Endothelial cell of umbilical vein (primary cell): ENCODE data around the gene CCNF. TPM values are rescaled to one million over a fixed set of nuclear protein-coding genes. Genes with fewer than 3 reads are reported as not detected.

Experiments
- BruUV-seq: library from RNA; stranded (reverse); fragments of 400-500 nt; replicated peaks from 2 replicates; lab custom pipeline; 2021; lab: Mats Ljungman, UMichigan
- CTCF ChIA-PET: fragments of 300-600, 350-600 bp; sonication (Branson Sonifier 250); formaldehyde crosslinking; loops from one replicate; lab custom pipeline; 2021; ENCODE audit warnings: antibody characterized with exemption, inconsistent platforms; lab: Charles Lee
- POLR2A ChIA-PET: fragments of 300-600, 350-600 bp; sonication (Branson Sonifier 250); formaldehyde crosslinking; loops from one replicate; lab custom pipeline; 2021; ENCODE audit warnings: antibody characterized with exemption, inconsistent platforms; lab: Charles Lee
- DNase-seq: peaks from one replicate; pipeline ENCODE4 v3.0.0-alpha.2; 2011; ENCODE audit warnings: low read depth, low spot score
- FAIRE-seq: peaks from 2 replicates; lab custom pipeline; 2011; peaks lifted over from hg19 to GRCh38; lab: Jason Lieb, UNC
- H2AFZ ChIP-seq: 2 replicates; pipeline ENCODE4 v1.6.0; 2012; ENCODE audit warnings: low read depth, low read length, control low read depth, inconsistent platforms
- H3K27ac ChIP-seq: 2 replicates; pipeline ENCODE4 v1.5.1; 2011; ENCODE audit warnings: low read depth, mild to moderate bottlenecking, control low read depth, low read length, moderate library complexity; ENCODE audit not compliant: insufficient read depth
- H3K27me3 ChIP-seq, 2 experiments: 2 replicates each; pipeline versions ENCODE4 v1.6.0 to v1.6.1; 2011; ENCODE audit warnings: low read length in 2 of 2, mixed read lengths in 1 of 2; ENCODE audit not compliant: control insufficient read depth in 2 of 2, insufficient read depth in 2 of 2
- H3K36me3 ChIP-seq, 2 experiments: 2 replicates in 1 of 2; 3 replicates in 1 of 2; pipeline ENCODE4 v1.5.1; 2011; ENCODE audit warnings: low read length in 2 of 2, mild to moderate bottlenecking in 1 of 2, moderate library complexity in 1 of 2; ENCODE audit not compliant: control insufficient read depth in 2 of 2, insufficient read depth in 2 of 2; ENCODE audit errors: extremely low read depth in 1 of 2
- H3K4me1 ChIP-seq: 3 replicates; pipeline ENCODE4 v1.5.1; 2011; ENCODE audit warnings: mild to moderate bottlenecking, low read length; ENCODE audit not compliant: control insufficient read depth, insufficient read depth; ENCODE audit errors: extremely low read depth
- H3K4me2 ChIP-seq: 2 replicates; pipeline ENCODE4 v1.6.1; 2011; ENCODE audit warnings: low read length, control low read depth, mixed read lengths; ENCODE audit not compliant: insufficient read depth
- H3K4me3 ChIP-seq, 3 experiments: fragments of 200-600 bp in 1 of 3; sonication (generic), shearing (Covaris generic) in 1 of 3; replicated peaks in 1 of 3; 2 replicates each; pipeline ENCODE4 v1.5.1; 2011 to 2016; ENCODE audit warnings: control low read depth in 3 of 3, low read length in 3 of 3, mild to moderate bottlenecking in 2 of 3, inconsistent platforms in 1 of 3, low read depth in 1 of 3, moderate library complexity in 1 of 3; ENCODE audit not compliant: insufficient read depth in 1 of 3
- H3K79me2 ChIP-seq: 2 replicates; pipeline ENCODE4 v1.6.0; 2012; ENCODE audit warnings: low read length, inconsistent platforms; ENCODE audit not compliant: control insufficient read depth, insufficient read depth
- H3K9ac ChIP-seq: replicated peaks from 2 replicates; pipeline ENCODE3; 2011; ENCODE audit warnings: low read length, control low read depth; ENCODE audit not compliant: insufficient read depth; ENCODE audit errors: extremely low read depth
- H3K9me1 ChIP-seq: replicated peaks from 3 replicates; pipeline ENCODE4 v1.6.0; 2011; ENCODE audit warnings: mild to moderate bottlenecking, low read length; ENCODE audit not compliant: control insufficient read depth, insufficient read depth; ENCODE audit errors: extremely low read depth
- H3K9me3 ChIP-seq: replicated peaks from 2 replicates; pipeline ENCODE4 v1.5.1; 2012; ENCODE audit warnings: low read length, inconsistent platforms; ENCODE audit not compliant: control insufficient read depth, insufficient read depth
- H4K20me1 ChIP-seq: replicated peaks from 2 replicates; pipeline ENCODE3; 2011; ENCODE audit warnings: mild to moderate bottlenecking, low read length; ENCODE audit not compliant: control insufficient read depth, insufficient read depth; ENCODE audit errors: extremely low read depth
- EZH2 ChIP-seq: IDR thresholded peaks from 2 replicates; pipeline ENCODE4 v1.6.1; 2012; ENCODE audit warnings: borderline replicate concordance, low read depth, mild to moderate bottlenecking, moderate library complexity, low read length, inconsistent platforms; ENCODE audit not compliant: severe bottlenecking
- FOS ChIP-seq: IDR thresholded peaks from 2 replicates; pipeline ENCODE4 v1.6.1; 2011; ENCODE audit warnings: mild to moderate bottlenecking, low read length, moderate library complexity, borderline replicate concordance; ENCODE audit not compliant: insufficient read depth
- GATA2 ChIP-seq: IDR thresholded peaks from 2 replicates; pipeline ENCODE4 v1.7.0; 2011; ENCODE audit warnings: low read depth, mild to moderate bottlenecking, moderate library complexity, mixed read lengths, low read length; ENCODE audit not compliant: insufficient read length, insufficient read depth
- JUN ChIP-seq: IDR thresholded peaks from 2 replicates; pipeline ENCODE4 v1.6.1; 2011; ENCODE audit warnings: borderline replicate concordance, low read depth; ENCODE audit not compliant: insufficient read length, insufficient read depth
- MAX ChIP-seq: IDR thresholded peaks from 2 replicates; pipeline ENCODE4 v1.6.1; 2011; ENCODE audit not compliant: insufficient read depth, insufficient read length
- MYC ChIP-seq: IDR thresholded peaks from one replicate; pipeline ENCODE4 v1.6.1; 2011; ENCODE audit warnings: mild to moderate bottlenecking, low read depth, low read length
- POLR2A ChIP-seq: IDR thresholded peaks from 2 replicates; pipeline ENCODE4 v1.6.1; 2012; ENCODE audit warnings: low read depth, mild to moderate bottlenecking, control low read depth, low read length
- POLR2AphosphoS5 ChIP-seq: IDR thresholded peaks from 2 replicates; pipeline ENCODE4 v1.6.1; 2012; ENCODE audit warnings: low read depth, mild to moderate bottlenecking, control low read depth, low read length, moderate library complexity; ENCODE audit not compliant: insufficient read depth
- dilution Hi-C: fragments of 300-500 bp; cut with MboI; formaldehyde crosslinking; loops from one replicate; pipeline ENCODE4 v1.15.0; 2019; ENCODE audit warnings: low sequenced_read_pairs; ENCODE audit not compliant: extremely low pct_ligation_motif_present
- intact Hi-C: fragments of 100-400 bp; cut with micrococcal nuclease; formaldehyde crosslinking; loops from one replicate; pipeline ENCODE4 v1.10.0; 2022
- polyA plus RNA-seq, 4 experiments: library from polyadenylated mRNA; depleted of rRNA in 3 of 4; stranded (reverse) in 3 of 4; unstranded in 1 of 4; fragments of >200 nt; gene quantifications; 2 replicates each; pipeline versions ENCODE4 v1.2.1 to v1.2.3, GENCODE V29; 2011 to 2012; ENCODE audit warnings: missing spikeins in 1 of 4
- total RNA-seq: library from RNA; stranded (reverse); gene quantifications from 2 replicates; pipeline ENCODE4 v1.2.3, GENCODE V29; 2021
- TF ChIP-seq, protein P1 (sequence below), 2 donors: IDR thresholded peaks; 1 replicate in 1 of 2; 2 replicates in 1 of 2; pipeline ENCODE4 v1.5.1; 2011; ENCODE audit warnings: low read length in 2 of 2, mild to moderate bottlenecking in 2 of 2, moderate library complexity in 2 of 2, control low read depth in 1 of 2, inconsistent platforms in 1 of 2, low read depth in 1 of 2; ENCODE audit not compliant: insufficient read depth in 1 of 2; ENCODE audit errors: extremely low read depth in 1 of 2

The CCNF gene
- total and polyA plus RNA-seq, 2 donors (not counting 3 experiments of a cell fraction or from before 2014, with no cell fraction given) = 13.9 to 48.9 TPM

- Histone ChIP-seq H3K36me3 (no peaks in the 10 kb centered on the region), H3K27me3 (no peaks in the 10 kb centered on the region), H3K4me3 (no peak overlapping the region), H4K20me1 (no peaks in the 10 kb centered on the region), H3K9ac (no peak overlapping the region), H2AFZ (no peak overlapping the region), H3K9me1 (no peaks in the 10 kb centered on the region), H3K4me1 (no peaks in the 10 kb centered on the region), H3K4me2 (no peak overlapping the region), H3K27ac (no peak overlapping the region), H3K79me2 (peaks cover 6% of the 10 kb centered on the region), H3K9me3 (no peaks in the 10 kb centered on the region)
- intact Hi-C loops = no loop called here
- POLR2A ChIA-PET = no interaction called here
- CTCF ChIA-PET = interaction anchor here (2.4 kb wide), 1 partner anchor 14 kb away, joined by 14 read pairs; no protein-coding TSS in a partner anchor
- no TSS peak for BruUV-seq
- no peak for DNase-seq
- TF ChIP-seq EZH2 = no peak
- no peak for TF ChIP-seq FOS
- no peak for TF ChIP-seq MYC
- no peak for TF ChIP-seq POLR2AphosphoS5
- TF ChIP-seq MAX = no peak
- no peak for TF ChIP-seq JUN
- TF ChIP-seq, protein P1, sequence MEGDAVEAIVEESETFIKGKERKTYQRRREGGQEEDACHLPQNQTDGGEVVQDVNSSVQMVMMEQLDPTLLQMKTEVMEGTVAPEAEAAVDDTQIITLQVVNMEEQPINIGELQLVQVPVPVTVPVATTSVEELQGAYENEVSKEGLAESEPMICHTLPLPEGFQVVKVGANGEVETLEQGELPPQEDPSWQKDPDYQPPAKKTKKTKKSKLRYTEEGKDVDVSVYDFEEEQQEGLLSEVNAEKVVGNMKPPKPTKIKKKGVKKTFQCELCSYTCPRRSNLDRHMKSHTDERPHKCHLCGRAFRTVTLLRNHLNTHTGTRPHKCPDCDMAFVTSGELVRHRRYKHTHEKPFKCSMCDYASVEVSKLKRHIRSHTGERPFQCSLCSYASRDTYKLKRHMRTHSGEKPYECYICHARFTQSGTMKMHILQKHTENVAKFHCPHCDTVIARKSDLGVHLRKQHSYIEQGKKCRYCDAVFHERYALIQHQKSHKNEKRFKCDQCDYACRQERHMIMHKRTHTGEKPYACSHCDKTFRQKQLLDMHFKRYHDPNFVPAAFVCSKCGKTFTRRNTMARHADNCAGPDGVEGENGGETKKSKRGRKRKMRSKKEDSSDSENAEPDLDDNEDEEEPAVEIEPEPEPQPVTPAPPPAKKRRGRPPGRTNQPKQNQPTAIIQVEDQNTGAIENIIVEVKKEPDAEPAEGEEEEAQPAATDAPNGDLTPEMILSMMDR (IDR thresholded peaks at IDR 0.05; ENCODE audit: extremely low read depth in 1 of 2, insufficient read depth in 1 of 2, low read depth in 1 of 2, low read length in 2 of 2) = no peak
- no peak for TF ChIP-seq POLR2A
- TF ChIP-seq GATA2 = no peak
- dilution Hi-C loops = no loop called here
- FAIRE-seq = no peak
These were observed 58.2 kb downstream of the CCNF start for GRCh38 chr16:2487517-2487842.
